ENCODE measurements around the gene HAL.
A peak's percentile ranks its signal among the peaks of the same experiment; 100 is the strongest.
"Not testable (repeated sequence)": the region's sequence is repeated elsewhere in the genome, so short reads cannot be mapped to it uniquely, and the experiment has no call there.

The HAL gene

GRCh38 chr12:95976416-95976832 is 19.7 kb downstream of the HAL start:
- DNase-seq, result no peak

- DNase-seq, result no peak
These were observed 20.7 kb downstream of the HAL start for GRCh38 chr12:95975491-95975890.

- no peak for DNase-seq
These were observed 21.8 kb downstream of the HAL start for GRCh38 chr12:95974358-95974757.

GRCh38 chr12:95972832-95973456 is 23.2 kb downstream of the HAL start:
- no peak for DNase-seq

- DNase-seq, result no peak
These were observed 25.2 kb downstream of the HAL start for GRCh38 chr12:95970905-95971304.

- DNase-seq, result not testable (repeated sequence)
These were observed 27.0 kb downstream of the HAL start for GRCh38 chr12:95969116-95969515.

- DNase-seq, result no peak
These were observed 28.8 kb downstream of the HAL start for GRCh38 chr12:95967301-95967700.

- no peak for DNase-seq
These were observed 29.8 kb downstream of the HAL start for GRCh38 chr12:95966287-95966870.

GRCh38 chr12:95963096-95963495 is 33.0 kb downstream of the HAL start:
- peak; percentile 27 for DNase-seq

GRCh38 chr12:95962222-95962621 is 33.9 kb downstream of the HAL start:
- peak; percentile 51 for DNase-seq

GRCh38 chr12:95960241-95960640 is 35.9 kb downstream of the HAL start:
- no peak for DNase-seq

GRCh38 chr12:95959107-95959506 is 37.0 kb downstream of the HAL start:
- peak; percentile 45 for DNase-seq

- DNase-seq, result no peak
These were observed 39.5 kb downstream of the HAL start for GRCh38 chr12:95956557-95957145.

- DNase-seq, result no peak
These were observed 40.5 kb downstream of the HAL start for GRCh38 chr12:95955549-95956159.

GRCh38 chr12:95953000-95953399 is 43.1 kb downstream of the HAL start:
- DNase-seq, result no peak

- DNase-seq, result no peak
These were observed 44.6 kb downstream of the HAL start for GRCh38 chr12:95951515-95951914.

- DNase-seq, result no peak
These were observed 46.5 kb downstream of the HAL start for GRCh38 chr12:95949477-95950206.

GRCh38 chr12:95944108-95944704 is 51.9 kb downstream of the HAL start:
- no peak for DNase-seq

GRCh38 chr12:95943330-95943842 is 52.8 kb downstream of the HAL start, which contains the start of gene AMDHD1:
Gene AMDHD1, plus strand, starts transcription at chr12:95943331. Its CDS starts 68 bp downstream, at chr12:95943399.
- peak; percentile 41 for DNase-seq

- peak; percentile 82 for DNase-seq
These were observed 53.4 kb downstream of the HAL start, which contains the start of gene CCDC38 for GRCh38 chr12:95942524-95943329. Gene CCDC38, minus strand, starts transcription at chr12:95942614. Its CDS starts 6,105 bp downstream, at chr12:95936509.

- DNase-seq, result no peak
These were observed 54.0 kb downstream of the HAL start for GRCh38 chr12:95942101-95942523.

GRCh38 chr12:95940514-95940913 is 55.6 kb downstream of the HAL start:
- no peak for DNase-seq

Measured in COR-L47 (cell line).